ENCODE data around the gene KAZN.

The KAZN gene

DNA sequence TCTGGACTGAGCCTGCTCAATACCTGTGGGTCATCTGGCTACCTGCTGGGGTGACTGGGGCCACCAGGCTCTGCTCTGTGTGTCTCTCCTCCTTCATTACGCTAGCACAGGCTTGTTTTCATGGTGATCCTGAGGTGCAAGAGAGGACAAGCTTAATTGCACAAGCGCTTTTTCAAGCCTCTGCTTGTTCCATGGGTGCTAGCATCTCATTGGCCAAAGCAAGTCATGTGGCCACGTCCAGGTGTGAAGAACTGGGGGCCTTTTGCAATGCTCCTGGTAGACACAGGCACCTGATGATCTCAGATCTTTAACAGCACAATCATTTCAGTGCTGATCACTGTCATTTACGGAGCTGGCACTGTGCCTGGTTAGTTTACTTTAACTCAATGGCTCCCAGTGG lies 114.6 kb downstream of the KAZN start:
- no peak for DNase-seq (ENCODE audit: low read depth in 3 of 3)

DNA sequence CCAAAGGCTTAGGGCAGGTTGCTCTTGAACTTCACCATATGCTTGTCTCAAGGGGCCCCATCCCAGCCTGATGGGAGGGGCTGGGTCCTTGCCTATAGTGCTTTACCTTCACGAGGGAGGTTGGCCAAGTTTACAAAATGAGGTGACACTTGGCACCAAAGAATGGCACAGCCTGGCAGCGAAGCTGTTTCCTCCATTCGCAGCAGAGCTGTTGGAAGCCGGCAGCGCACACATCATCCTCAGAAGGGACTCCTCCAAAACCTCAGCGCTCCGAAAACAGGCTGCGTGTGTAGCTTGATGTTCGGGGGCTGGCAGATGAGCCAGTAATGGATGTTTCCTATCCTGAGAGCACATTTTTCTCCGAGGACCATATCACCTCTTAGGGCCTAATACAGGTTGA lies 116.8 kb downstream of the KAZN start:
- DNase-seq (ENCODE audit: low read depth in 3 of 3) = no peak

DNA sequence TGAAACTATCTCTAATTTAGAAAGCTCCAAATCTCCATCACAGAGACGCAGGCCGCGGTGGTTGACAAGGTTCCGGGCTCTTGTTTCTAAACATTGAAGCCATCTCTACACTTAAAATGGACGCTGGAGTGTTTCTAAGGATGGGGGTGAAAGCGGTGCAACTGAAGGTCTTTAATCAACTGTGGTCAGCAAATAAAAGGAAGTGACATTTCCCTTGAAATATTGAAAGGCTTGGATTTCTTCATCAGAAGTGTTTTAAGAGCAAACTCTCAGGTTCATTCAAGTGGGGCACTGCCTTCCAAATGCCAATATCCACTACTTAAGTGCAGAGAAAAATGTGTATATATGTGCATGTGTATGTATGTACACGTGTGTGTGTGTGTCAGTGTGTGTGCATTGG lies 117.3 kb downstream of the KAZN start:
- no peak for DNase-seq (ENCODE audit: low read depth in 3 of 3)

DNA sequence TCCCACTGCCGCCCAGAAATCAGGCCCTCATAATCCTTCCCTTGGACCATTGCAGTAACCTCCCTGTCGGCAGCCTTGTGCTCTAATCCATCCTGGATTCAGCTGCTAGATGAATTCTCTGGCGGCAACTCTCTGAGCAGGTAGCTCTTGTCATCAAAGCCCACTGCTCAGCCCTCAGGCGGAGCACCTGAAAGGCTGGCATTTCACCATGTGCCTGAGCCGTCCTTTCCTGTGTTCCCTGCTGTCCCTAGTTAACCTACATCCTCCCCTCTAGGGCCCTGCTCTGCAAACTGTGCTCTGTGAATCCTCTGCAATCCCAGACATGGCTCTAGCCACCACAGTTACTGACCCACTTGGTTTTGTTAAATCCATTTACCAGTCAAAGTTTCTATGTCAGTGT lies 118.0 kb downstream of the KAZN start:
- DNase-seq (ENCODE audit: low read depth in 3 of 3) = no peak

DNA sequence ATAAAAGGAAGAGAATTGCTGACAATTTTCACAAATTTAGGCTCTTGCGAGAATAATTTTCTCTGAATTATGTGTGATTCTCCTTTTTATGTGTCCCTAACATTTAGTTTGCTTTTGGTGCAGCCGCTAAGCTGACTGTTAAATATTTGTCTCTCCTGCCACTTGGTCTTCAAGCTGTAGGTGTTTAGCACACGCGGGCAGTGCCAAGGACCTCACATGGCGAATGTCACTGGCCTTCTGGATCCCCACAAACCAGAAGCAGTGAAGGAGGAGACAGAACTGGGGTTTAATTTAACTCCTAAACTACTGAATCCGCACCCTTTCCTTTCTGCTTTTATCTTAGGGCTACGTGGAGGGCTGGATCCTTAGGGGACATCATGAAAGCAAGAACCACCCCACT lies 120.0 kb downstream of the KAZN start:
- no peak for DNase-seq (ENCODE audit: low read depth in 3 of 3)

DNA sequence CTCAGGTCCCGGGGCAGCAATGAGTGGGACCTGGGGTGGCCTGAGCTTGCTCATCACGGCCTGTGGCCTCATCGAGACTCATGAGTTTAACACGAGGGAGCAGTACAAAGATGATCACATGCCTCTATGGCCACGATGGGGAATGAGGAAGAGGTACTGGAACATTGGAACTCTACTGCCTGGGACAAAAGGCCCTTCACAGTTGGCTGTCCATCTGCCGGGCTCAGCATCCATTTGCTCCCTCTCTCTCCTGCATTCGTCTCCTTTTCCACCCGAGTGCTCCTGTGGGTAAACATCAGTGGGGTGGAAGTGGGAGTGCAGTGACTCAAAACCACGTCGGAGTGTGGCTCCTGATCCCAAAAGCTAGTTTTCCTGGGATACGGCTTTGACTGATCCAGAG lies 124.9 kb downstream of the KAZN start:
- no peak for DNase-seq (ENCODE audit: low read depth in 3 of 3)

DNA sequence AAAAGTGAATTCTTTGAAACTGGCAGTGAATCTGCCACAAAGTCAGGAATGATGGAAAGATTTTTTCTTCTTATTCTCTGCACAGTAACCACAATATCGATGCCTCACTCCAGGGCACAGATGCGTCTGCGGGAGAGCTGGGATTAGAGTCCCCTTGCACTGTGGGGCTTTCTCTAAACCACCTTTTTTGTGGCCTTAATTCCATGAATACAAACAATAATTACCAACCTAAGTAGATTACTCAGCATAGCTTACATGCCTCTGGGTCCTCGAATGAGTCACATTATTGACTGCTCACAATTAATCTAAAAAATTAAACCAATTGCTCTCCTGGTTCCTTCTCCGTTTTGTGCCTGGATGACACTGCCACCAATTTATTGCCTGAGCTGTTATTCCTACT lies 125.8 kb downstream of the KAZN start:
- DNase-seq (ENCODE audit: low read depth in 3 of 3) = no peak

DNA sequence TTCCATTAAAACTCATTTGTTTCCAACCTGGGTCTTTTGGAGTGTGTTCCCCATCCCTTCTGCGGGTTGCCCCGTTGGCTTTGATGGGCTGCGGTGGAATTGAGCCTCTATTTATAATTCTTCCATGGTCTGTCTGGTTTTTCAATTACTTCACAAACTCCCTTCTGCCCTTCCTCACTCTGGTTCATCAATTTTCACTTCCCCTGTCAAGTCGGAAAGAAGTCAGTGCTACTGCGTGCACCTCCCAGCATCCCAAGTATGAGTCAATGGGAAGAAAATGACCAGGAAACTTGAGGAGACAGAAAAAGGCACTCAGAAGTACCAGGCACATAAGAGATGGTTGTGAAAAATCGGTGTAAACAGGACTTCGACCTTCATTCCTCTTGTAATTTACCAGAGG lies 126.2 kb downstream of the KAZN start:
- DNase-seq (ENCODE audit: low read depth in 3 of 3) = no peak

DNA sequence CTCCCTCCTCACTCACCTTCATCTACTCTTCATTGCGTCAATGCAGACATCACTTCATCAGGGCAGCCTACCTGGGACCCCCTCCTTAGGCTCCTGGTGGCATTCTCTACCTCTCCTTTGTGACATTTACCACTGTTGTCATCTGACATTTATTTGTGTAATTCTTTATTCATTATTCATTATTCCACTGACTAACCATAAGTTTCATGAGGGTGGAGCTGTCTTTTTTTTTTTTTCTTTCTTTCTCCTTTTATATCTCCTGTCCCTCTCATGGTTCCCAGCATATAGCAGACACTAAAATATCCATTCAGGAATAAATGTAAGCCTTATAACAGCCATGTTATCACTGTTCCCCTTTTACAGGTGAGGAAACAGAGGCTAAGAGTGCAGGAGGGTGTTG lies 126.8 kb downstream of the KAZN start:
- DNase-seq (ENCODE audit: low read depth in 3 of 3) = no peak

DNA sequence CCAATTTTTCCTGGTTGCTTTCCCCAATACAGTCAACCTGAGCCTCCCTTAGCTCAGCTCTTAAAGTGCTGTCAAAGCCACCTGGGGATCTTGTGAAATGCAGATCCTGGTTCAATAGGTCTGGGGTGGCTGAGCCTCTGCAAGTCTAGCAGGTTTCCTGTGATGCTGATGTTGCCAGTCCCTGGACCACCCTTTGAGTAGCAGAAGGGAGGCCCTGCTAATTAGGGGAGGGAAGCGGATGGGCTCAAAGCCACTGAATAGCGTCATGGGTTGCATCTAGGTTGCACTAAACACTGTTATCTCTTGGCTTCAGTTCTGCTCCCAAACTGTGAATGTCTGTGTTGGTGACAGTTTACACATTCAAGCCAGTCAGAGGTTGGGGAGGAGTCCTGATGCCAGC lies 127.2 kb downstream of the KAZN start:
- DNase-seq (ENCODE audit: low read depth in 3 of 3) = no peak

DNA sequence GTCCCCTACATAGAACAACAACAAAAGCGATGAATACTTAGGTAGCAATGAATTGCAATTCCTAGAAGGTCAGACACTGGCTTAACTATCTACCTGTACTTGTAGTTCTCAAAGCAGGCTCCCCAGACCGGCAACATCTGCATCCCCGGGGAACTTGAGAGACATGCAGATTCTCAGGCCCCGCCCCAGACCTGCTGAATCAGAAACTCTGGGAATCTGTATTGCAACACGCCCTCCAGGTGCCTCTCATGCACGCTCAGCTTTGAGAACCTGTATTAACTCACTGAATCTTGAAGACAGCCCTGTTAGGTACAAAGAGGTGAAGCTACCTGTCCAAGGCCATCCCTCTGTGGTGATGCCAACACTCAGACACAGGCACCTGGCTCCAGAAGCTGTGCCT lies 128.1 kb downstream of the KAZN start:
- no peak for DNase-seq (ENCODE audit: low read depth in 3 of 3)

DNA sequence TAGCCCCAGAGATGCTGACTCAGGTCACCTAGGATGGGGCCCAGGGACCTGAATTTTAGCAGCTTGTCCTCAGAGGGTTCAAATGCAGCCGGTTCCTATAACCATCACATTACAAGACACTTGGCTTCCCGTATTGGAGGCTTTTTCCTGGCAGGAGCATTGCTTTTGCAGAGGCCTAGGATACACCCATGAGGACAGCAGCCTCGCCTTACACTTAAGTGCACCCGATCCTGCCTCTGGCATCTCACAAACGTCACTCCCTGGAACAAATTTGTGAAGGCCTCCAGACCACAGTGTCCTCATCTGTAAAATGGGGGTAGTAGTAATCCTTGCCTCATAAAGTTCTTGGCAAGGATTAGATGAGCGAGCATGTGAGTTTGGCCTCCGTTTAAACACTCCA lies 130.0 kb downstream of the KAZN start:
- no peak for DNase-seq (ENCODE audit: low read depth in 3 of 3)

DNA sequence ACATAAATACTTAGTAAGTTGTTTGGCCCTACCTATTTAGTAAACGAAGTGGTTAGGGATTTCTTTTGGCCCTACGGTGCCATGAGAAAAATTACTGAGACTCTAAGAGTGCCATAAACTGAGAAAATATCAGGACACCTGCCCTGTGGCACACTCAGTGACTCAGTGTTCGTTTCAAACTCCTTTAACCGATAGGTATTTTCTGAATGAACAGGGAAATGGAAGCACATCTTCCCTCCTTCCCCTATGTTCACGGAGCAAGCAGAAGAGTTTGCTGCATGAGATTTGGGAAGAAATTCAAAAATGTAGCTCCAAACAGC lies 134.2 kb downstream of the KAZN start:
- DNase-seq (ENCODE audit: low read depth in 3 of 3) = no peak

DNA sequence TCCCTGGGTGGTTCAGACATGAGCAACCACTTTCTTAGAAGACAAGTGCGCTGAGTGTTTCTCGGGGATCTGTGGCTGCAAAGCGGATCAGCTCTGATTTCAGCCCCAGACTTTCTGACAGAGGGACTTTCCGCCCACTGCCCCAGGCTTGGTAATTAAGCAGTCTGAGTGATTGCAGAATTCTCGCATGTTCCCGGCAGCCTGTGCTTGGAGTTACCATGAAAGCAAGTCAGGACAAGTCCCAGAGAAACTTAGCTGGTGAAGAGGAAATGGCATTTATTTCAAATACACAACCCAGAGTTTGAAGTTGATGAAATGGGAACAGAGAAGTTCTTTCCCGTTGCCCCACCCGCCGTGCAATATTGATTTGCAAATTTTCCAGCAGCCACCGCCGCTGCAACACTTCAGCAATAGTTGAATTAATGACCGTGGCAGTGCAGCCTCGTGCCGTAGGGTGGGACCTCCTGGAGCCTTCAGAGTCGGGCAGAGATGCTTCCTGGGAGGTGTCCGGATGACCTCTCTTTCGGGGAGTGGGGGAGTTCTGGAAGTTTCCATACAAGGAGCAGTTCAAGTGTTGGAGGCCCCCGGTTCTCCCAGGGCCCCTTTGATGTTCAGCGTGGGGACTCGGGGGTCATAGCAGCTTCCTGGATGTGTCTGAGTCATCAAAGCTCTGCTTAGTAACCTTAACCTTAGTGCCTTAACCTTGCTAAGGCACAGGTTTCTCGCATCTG lies 134.7 kb downstream of the KAZN start:
- no peak for DNase-seq (ENCODE audit: low read depth in 3 of 3)

DNA sequence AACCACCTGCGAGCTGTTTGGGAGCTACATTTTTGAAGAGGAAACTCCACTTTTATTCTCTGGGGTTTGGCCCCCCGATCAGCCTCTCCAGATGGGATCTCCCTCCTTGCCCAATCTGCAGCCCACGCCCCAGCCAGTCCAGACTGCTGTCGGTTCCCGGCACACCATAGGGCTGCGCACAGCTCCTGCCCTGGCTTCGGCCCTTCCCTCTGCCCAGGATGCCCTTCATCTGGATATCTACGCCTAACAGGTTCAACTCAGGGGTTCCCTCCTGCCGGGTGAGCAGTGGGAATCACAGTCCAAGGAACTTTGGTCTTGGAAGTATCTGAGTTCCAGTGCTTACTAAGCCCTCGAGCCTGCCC lies 135.3 kb downstream of the KAZN start:
- no peak for DNase-seq (ENCODE audit: low read depth in 3 of 3)

DNA sequence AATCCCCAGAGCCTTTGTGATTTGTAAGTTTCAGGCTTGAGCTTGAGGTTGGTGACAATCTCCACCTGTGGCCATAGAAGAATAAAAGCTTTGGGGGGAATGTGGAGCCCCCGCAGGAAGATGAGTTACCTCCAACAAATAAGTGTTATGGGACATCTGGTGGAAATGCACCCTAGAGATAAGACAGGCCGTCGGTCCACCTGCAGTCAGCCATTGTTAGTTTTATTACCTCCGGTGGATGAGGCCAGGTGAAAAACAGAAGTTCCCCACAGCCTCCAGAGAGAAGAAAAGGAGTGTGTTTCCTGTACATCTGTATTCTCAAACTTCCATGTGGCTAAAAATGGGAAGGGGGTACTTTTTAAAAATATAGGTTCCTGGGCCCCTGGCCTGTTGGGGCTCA lies 137.4 kb downstream of the KAZN start:
- DNase-seq (ENCODE audit: low read depth in 3 of 3) = no peak

DNA sequence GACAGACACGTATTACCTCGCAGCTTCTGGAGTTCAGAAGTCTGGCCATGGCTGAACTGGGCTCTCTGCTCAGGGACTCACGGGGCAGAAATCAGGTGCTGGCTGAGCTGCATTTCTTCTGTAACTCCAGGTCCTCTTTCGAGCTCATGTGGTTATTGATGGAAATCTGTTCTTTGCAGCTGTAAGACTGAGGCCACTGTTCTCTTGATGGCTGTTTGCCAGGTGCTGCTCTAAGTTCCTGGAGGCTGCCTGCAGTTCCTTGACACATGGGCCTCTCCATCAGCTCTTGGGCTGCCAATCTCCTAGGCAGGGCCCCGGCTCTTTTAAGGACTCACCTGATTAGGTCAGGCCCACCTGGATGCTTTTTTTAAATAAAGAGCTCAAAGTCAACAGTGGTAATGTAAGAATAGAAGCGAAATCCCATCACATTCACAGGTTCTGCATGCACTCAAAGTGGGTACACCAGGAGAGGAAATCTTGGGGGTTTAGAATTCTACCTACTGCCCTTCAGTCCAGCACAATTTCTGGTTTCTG lies 139.1 kb downstream of the KAZN start:
- DNase-seq (ENCODE audit: low read depth in 3 of 3) = no peak

DNA sequence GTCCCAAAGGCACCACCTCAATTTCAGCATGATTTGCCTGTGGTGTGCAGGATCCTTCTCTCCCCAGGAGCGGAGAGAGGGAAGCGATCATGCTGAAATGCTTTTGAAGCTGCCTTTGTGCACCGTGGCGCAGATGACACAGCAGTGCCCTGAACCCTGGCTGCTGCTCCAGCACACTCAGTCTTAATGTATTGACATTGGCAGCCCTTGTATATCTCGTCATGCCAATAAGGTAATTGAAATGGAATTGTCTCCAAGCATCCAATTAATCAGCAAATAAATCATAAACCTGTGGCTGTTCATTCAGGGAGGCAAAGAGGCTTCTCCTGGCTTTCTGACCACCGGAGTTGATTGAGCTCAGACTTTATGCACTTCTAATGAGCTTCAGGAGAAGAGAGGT lies 139.8 kb downstream of the KAZN start:
- no peak for DNase-seq (ENCODE audit: low read depth in 3 of 3)

DNA sequence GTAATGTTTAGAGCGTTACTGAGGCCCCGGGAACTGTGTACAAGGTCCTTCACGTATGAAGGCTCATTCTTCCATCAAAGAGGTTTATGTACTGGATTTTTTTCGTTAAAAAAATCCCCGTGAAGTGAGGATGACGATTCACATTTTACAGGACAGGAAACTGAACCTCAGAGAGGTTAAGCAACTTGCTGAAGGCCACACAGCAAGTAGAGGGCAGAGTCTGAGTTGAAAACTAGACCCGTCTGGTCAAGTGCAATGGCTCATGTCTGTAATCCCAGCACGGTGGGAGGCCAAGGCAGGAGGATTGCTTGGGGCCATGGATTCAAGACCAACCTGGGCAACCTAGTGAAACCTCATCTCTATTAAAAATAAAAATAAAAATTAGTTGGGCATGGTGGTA lies 140.2 kb downstream of the KAZN start:
- DNase-seq (ENCODE audit: low read depth in 3 of 3) = no peak

DNA sequence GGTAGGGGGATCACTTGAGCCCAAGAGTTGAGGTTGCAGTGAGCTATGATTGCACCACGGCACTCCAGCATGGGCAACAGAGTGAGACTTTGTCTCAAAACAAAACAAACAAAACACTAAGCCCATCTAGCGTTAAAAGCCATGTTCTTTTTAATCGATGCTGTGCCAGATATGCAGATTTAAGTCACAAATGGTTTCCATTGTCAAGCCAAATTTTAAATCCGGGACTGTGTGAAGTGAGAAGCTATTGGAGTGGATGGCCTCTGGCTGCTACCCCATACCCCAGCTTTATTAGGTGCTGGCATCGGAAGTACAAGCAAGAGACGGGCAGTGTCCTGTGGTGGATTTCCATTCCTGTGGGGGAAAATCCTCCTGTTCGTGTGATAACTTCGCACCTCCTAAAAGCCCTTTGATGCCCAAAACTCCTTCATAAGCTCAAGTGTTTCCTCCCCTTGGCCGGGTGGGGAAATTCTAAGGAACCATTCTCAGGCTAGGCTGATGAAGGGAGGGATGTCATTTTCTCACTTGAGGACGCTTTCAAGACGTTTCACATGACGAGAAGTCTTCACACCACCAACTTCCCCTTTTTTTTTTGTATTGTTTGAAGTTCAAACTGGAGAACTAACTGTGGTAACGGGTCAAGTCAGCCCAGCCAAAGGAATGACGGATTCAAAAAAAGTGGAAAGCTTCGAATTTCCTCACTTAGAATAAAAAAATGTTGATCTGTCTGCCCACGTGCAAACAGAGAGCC lies 140.8 kb downstream of the KAZN start:
- no peak for DNase-seq (ENCODE audit: low read depth in 3 of 3)

DNA sequence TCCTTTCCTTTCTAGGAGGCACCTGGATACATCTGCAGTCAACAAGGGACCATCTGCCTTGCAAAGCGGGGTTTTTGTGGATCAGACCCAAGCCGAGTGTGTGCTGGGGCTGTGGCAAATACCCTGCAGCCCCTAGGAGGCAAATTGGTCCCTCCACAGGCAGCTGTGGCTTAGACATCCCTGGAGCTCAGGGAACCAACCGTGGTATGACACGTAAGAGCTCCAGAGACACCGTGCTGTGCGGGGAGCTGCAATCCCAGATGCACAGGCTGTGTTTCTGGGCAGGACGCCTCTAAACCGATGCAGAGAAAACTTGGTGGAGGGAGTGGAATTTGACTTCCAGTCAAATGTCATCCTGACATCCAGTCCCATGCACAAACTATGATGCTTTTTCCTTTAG lies 141.5 kb downstream of the KAZN start:
- no peak for DNase-seq (ENCODE audit: low read depth in 3 of 3)

DNA sequence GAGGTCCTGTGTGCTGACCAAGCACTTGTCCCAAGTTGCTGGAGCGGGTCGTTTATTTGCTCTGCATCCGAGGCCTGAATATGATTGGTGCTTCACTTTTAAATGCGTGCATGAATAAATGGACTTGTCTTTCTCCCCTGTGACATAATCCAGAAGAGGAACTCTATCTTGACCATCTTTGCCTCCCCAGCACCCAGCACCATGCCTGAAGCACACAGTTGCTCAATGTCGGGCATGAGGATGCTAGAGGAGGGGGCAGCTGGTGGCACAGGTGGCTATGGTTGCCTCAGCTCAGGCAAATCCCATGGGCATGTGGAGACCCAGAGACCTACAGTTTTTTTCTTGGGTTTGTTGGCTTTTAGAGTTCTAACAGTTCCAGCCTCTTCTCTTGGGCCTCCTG lies 142.6 kb downstream of the KAZN start:
- no peak for DNase-seq (ENCODE audit: low read depth in 3 of 3)

DNA sequence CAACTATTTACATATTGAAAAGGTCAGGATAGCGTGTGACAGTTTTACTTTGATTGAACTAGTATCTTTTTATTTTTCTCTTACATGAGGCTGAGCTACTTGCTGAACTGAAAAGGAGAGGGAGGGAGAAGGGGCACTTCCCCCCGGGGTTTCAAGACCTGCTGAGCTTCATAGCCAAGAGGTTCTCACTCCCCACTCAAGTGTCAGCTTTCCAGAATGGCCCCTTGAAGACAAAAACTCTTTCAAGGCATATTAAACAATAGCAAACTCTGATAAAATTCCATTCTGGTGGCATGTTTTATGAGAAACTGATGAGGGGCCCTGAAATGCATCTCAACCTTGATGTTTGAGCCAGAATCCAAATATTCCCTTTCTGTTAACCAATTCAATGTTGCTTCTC lies 143.0 kb downstream of the KAZN start:
- DNase-seq (ENCODE audit: low read depth in 3 of 3) = no peak

Data from stimulated activated CD4-positive, alpha-beta T cell treated with anti-CD3 and anti-CD28 coated beads, TNF-alpha, amount 100 ng/mL, for 24 hours (primary cell).